ENCODE results near the gene KRTAP21-2. TPM values are rescaled to one million over a fixed set of nuclear protein-coding genes. Genes with fewer than 3 reads are reported as not detected.

Gene KRTAP21-2
- total RNA-seq, 1 experiment from 2014 or later = not detected

DNA sequence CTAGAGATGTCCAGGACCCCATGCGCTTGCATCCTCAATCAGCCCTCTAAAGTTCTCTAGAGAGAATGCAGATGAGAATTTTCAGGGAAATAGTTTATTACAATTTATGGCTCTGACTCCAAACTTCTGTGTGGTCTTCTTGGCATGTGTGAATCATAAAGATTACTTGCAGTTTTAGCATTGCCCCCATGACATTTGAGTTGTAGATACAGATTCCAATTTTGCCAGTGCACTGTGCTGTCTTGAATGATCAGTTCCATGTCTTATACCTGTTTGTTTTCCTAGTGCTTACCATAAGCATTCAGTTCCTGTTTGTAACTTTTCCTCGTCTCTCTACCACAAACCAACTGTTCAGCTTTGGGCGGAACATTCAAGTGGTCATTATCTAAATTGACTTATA lies 33.3 kb downstream of the KRTAP21-2 start:
- no TSS peak for BruUV-seq (replicated peaks)
- Histone ChIP-seq H3K4me3 (ENCODE audit: low read depth in 2 of 2, low read length in 2 of 2) (no peak overlapping the region), H3K27ac (ENCODE audit: low read length) (no peak overlapping the region), H3K9me3 (ENCODE audit: control insufficient read depth, insufficient read depth, low read depth, low read length) (no peaks in the 10 kb centered on the region), H3K27me3 (ENCODE audit: control insufficient read depth, insufficient read depth, low read length) (no peaks in the 10 kb centered on the region), H3K4me1 (ENCODE audit: control insufficient read depth, insufficient read depth, low read length) (no peaks in the 10 kb centered on the region), H3K36me3 (ENCODE audit: control insufficient read depth, insufficient read depth, low read length) (no peaks in the 10 kb centered on the region)
- in situ Hi-C loops (cut with HindIII; ENCODE audit: low pct_unique_long_range_greater_than_20kb, low sequenced_read_pairs) = no loop called here
- ChIA-PET CTCF (no interaction called here), POLR2A (no interaction called here)
- ATAC-seq = no peak
- intact Hi-C loops (cut with micrococcal nuclease; ENCODE audit: unreplicated experiment) = no loop called here
- DNase-seq (ENCODE audit: low read depth, low spot score) = no peak
- no peak for TF ChIP-seq POLR2AphosphoS5 (IDR thresholded peaks at IDR 0.05; ENCODE audit: low read depth, low read length)

DNA sequence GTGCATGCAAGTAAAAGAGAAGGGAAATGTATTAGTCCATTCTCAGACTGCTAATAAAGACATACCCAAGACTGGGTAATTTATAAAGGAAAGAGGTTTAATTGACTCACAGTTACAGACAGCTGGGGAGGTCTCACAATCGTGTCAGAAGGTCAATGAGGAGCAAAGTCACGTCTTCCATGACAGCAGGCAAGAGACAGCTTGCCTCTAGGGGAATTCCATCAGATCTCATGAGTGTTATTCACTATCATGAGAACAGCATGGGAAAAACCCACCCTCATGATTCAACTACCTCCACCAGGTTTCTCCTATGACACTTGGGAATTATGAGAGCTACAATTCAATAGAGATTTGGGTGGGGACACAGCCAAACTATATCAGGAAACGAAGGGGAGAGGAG lies 36.6 kb downstream of the KRTAP21-2 start:
- POLR2A ChIA-PET = no interaction called here
- no peak for ATAC-seq
- Histone ChIP-seq H3K4me1 (ENCODE audit: control insufficient read depth, insufficient read depth, low read length) (no peaks in the 10 kb centered on the region), H3K27me3 (ENCODE audit: control insufficient read depth, insufficient read depth, low read length) (no peaks in the 10 kb centered on the region), H3K4me3 (ENCODE audit: low read depth in 2 of 2, low read length in 2 of 2) (no peak overlapping the region), H3K27ac (ENCODE audit: low read length) (no peak overlapping the region), H3K36me3 (ENCODE audit: control insufficient read depth, insufficient read depth, low read length) (no peaks in the 10 kb centered on the region), H3K9me3 (ENCODE audit: control insufficient read depth, insufficient read depth, low read depth, low read length) (no peaks in the 10 kb centered on the region)
- CTCF ChIA-PET = no interaction called here
- no peak for DNase-seq (ENCODE audit: low read depth, low spot score)
- in situ Hi-C loops (cut with HindIII; ENCODE audit: low pct_unique_long_range_greater_than_20kb, low sequenced_read_pairs) (no loop called here), intact Hi-C loops (cut with micrococcal nuclease; ENCODE audit: unreplicated experiment) (no loop called here)
- BruUV-seq (replicated peaks) = no TSS peak
- TF ChIP-seq POLR2AphosphoS5 (IDR thresholded peaks at IDR 0.05; ENCODE audit: low read depth, low read length) (no peak), REST (IDR thresholded peaks at IDR 0.05; ENCODE audit: insufficient read depth in 1 of 2, low read depth in 2 of 2, low read length in 1 of 2) (no peak), SIN3A (IDR thresholded peaks at IDR 0.05; ENCODE audit: borderline replicate concordance, insufficient read depth, low read depth, low read length) (no peak), TCF7L2 (IDR thresholded peaks at IDR 0.05; ENCODE audit: low read depth, low read length) (no peak)
- TF ChIP-seq, protein P1, sequence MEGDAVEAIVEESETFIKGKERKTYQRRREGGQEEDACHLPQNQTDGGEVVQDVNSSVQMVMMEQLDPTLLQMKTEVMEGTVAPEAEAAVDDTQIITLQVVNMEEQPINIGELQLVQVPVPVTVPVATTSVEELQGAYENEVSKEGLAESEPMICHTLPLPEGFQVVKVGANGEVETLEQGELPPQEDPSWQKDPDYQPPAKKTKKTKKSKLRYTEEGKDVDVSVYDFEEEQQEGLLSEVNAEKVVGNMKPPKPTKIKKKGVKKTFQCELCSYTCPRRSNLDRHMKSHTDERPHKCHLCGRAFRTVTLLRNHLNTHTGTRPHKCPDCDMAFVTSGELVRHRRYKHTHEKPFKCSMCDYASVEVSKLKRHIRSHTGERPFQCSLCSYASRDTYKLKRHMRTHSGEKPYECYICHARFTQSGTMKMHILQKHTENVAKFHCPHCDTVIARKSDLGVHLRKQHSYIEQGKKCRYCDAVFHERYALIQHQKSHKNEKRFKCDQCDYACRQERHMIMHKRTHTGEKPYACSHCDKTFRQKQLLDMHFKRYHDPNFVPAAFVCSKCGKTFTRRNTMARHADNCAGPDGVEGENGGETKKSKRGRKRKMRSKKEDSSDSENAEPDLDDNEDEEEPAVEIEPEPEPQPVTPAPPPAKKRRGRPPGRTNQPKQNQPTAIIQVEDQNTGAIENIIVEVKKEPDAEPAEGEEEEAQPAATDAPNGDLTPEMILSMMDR (IDR thresholded peaks at IDR 0.05) = no peak

GRCh38 chr21:30707409-30707808 lies 39.6 kb downstream of the KRTAP21-2 start:
- CTCF ChIA-PET = no interaction called here
- no peak for TF ChIP-seq TCF7L2 (IDR thresholded peaks at IDR 0.05; ENCODE audit: low read depth, low read length)
- TF ChIP-seq SIN3A (IDR thresholded peaks at IDR 0.05; ENCODE audit: borderline replicate concordance, insufficient read depth, low read depth, low read length) = no peak
- no peak for TF ChIP-seq POLR2AphosphoS5 (IDR thresholded peaks at IDR 0.05; ENCODE audit: low read depth, low read length)
- no peak for TF ChIP-seq REST (IDR thresholded peaks at IDR 0.05; ENCODE audit: insufficient read depth in 1 of 2, low read depth in 2 of 2, low read length in 1 of 2)
- TF ChIP-seq, protein P1 (IDR thresholded peaks at IDR 0.05) = no peak
- no peak for ATAC-seq
- Histone ChIP-seq H3K27me3 (ENCODE audit: control insufficient read depth, insufficient read depth, low read length) (no peaks in the 10 kb centered on the region), H3K36me3 (ENCODE audit: control insufficient read depth, insufficient read depth, low read length) (no peaks in the 10 kb centered on the region), H3K9me3 (ENCODE audit: control insufficient read depth, insufficient read depth, low read depth, low read length) (no peaks in the 10 kb centered on the region), H3K4me1 (ENCODE audit: control insufficient read depth, insufficient read depth, low read length) (no peaks in the 10 kb centered on the region), H3K27ac (ENCODE audit: low read length) (no peak overlapping the region), H3K4me3 (ENCODE audit: low read depth in 2 of 2, low read length in 2 of 2) (no peak overlapping the region)
- in situ Hi-C loops (cut with HindIII; ENCODE audit: low pct_unique_long_range_greater_than_20kb, low sequenced_read_pairs) = no loop called here
- DNase-seq (ENCODE audit: low read depth, low spot score) = no peak
- intact Hi-C loops (cut with micrococcal nuclease; ENCODE audit: unreplicated experiment) = no loop called here
- no TSS peak for BruUV-seq (replicated peaks)
- POLR2A ChIA-PET = no interaction called here
